Right lobe of liver (tissue), 6 donors: ENCODE data around the gene DLG2. TPM values are rescaled to one million over a fixed set of nuclear protein-coding genes. Genes with fewer than 3 reads are reported as not detected.

ENCODE experiments used
- ATAC-seq, 4 donors: fragments of 200-7000 bp; cut with Tn5 transposase; one replicate each; pipeline ENCODE4 v1.9.1; 2020; ENCODE audit warnings: mild to moderate bottlenecking in 4 of 4, moderate library complexity in 4 of 4
- DNase-seq, 3 donors: peaks; one replicate each; pipeline ENCODE4 v3.0.0-alpha.2; 2020
- H3K27ac ChIP-seq, 3 donors: fragments of 200-600 bp; one replicate each; pipeline ENCODE4 v1.8.0; 2022
- H3K27me3 ChIP-seq, 2 donors: fragments of 200-600 bp; one replicate each; pipeline ENCODE4 v1.8.0; 2022
- H3K36me3 ChIP-seq, 4 donors: fragments of 200-600 bp; sonication (generic) in 1 of 4; one replicate each; pipeline versions ENCODE4 v1.5.1 to v1.8.0; 2017 to 2022; ENCODE audit warnings: control low read depth in 1 of 4
- H3K4me1 ChIP-seq, 4 donors: fragments of 200-600 bp; sonication (generic) in 1 of 4; one replicate each; pipeline versions ENCODE4 v1.5.1 to v1.8.0; 2017 to 2022; ENCODE audit warnings: control low read depth in 1 of 4
- H3K4me3 ChIP-seq, 3 donors: fragments of 200-600 bp; one replicate each; pipeline ENCODE4 v1.8.0; 2022
- H3K9me3 ChIP-seq, 4 donors: fragments of 200-600 bp; sonication (generic) in 1 of 4; one replicate each; pipeline versions ENCODE4 v1.5.1 to v1.8.0; 2017 to 2022; ENCODE audit warnings: control low read depth in 1 of 4
- POLR2A ChIP-seq: fragments of 450-650 bp; IDR thresholded peaks from one replicate; pipeline ENCODE4 v1.6.1; 2017; ENCODE audit warnings: antibody characterized with exemption, mild to moderate bottlenecking
- WGBS: methylation state at CpG from one replicate; pipeline ENCODE4 v1.1.6; 2018; ENCODE audit warnings: low coverage, low lambda C conversion rate; ENCODE audit not compliant: insufficient coverage; ENCODE audit errors: missing lambda C conversion rate; 5-methylcytosine and 5-hydroxymethylcytosine counted together
- intact Hi-C, 2 donors: fragments of 100-400 bp; cut with DNase I; formaldehyde crosslinking; loops; one replicate each; pipeline versions ENCODE4 v1.11.2 to v1.14.1; 2022
- total RNA-seq, 6 experiments: library from RNA; depleted of rRNA in 2 of 6; stranded (reverse); fragments of >200 nt in 2 of 6; fragmentation: NEBNext Ultra II Directional in 3 of 6; extraction: Animal tissue kit (Norgen Biotek cat#: 25700) in 3 of 6; gene quantifications; one replicate each; pipeline versions ENCODE4 v1.1.0 to v1.2.4, GENCODE V29; 2016 to 2023
- TF ChIP-seq, protein P1 (sequence below), 4 donors: fragments of 200-600 bp in 3 of 4; fragments of 450-650 bp in 1 of 4; IDR thresholded peaks; one replicate each; pipeline versions ENCODE4 v1.5.1 to v1.8.0; 2016 to 2022; ENCODE audit warnings: antibody characterized with exemption in 4 of 4, mild to moderate bottlenecking in 2 of 4
- donor health status: DM: no; HTN: yes; CAD: no.
- donor health status: DM: no; HTN: no; CAD: no.
- donor health status: DM: no; HTN: no; CAD: no.
- donor health status: DM: no; HTN: yes; CAD: no.
- donor health status: DM: no; HTN: yes; CAD: no.

The DLG2 gene
- total RNA-seq, 6 experiments from 2014 or later: 1.2 to 6.4 (median 2.5) TPM

DNA sequence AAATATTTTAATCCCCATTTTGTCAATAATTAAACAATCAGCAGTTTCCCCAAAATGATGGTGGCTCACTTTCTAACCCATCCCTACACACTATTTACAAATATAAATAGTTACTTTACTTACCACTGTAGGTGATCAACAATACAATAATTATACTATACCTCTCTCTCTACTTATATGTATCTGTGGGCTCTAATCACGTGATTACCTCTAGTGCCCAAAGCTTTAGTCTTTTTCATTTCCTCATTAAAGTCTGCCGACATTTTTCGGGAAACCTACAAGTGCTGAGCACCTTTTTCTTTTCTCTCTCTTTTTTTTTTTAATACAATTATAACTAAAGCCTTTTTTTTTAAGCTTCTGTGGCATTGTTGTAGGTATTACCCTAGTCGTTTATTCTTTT, 23.9 kb downstream of the DLG2 start:
- DNase-seq: no peak

DNA sequence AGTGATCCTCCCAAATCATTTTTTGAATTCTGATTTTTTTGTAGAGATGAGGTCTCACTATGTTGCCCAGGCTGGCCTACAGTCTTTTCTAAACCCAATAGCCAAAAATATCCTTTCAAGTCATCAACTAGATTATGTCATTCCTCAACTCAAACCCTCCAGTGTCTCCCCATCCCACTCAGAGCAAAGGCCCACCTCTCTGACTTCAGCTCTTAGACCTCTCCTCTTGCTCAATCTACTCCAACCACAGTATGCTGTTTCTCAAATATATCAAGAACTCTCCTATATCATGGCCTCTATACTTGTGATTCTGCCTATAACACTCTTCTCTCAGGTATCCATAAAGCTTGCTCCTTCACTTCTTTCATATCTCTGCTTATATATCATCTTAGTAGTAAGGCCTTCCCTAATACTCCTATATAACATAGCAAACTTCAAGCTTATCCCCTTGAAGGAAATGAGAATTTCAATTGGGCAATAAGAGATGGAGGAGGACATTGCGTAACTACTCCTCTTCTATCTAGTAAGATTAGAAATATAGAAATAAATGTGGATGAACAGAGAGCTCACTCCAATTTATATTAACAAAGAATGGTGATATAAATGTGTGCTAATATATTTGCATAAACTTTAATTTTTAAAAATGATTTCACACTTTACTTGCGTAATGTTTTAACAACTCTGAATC, 24.5 kb downstream of the DLG2 start:
- H3K27ac ChIP-seq: no peak overlapping the region
- H3K27me3 ChIP-seq: no peaks in the 10 kb centered on the region
- DNase-seq: no peak
- intact Hi-C loops: no loop called here
- WGBS: 86% methylated on average over 2 of the region's 2 CpGs
- TF ChIP-seq, protein P1, sequence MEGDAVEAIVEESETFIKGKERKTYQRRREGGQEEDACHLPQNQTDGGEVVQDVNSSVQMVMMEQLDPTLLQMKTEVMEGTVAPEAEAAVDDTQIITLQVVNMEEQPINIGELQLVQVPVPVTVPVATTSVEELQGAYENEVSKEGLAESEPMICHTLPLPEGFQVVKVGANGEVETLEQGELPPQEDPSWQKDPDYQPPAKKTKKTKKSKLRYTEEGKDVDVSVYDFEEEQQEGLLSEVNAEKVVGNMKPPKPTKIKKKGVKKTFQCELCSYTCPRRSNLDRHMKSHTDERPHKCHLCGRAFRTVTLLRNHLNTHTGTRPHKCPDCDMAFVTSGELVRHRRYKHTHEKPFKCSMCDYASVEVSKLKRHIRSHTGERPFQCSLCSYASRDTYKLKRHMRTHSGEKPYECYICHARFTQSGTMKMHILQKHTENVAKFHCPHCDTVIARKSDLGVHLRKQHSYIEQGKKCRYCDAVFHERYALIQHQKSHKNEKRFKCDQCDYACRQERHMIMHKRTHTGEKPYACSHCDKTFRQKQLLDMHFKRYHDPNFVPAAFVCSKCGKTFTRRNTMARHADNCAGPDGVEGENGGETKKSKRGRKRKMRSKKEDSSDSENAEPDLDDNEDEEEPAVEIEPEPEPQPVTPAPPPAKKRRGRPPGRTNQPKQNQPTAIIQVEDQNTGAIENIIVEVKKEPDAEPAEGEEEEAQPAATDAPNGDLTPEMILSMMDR (IDR thresholded peaks at IDR 0.05): no peak
- no peak for TF ChIP-seq POLR2A
- no peak for ATAC-seq
- H3K9me3 ChIP-seq: no peaks in the 10 kb centered on the region
- no peaks in the 10 kb centered on the region for H3K4me1 ChIP-seq
- no peak overlapping the region for H3K4me3 ChIP-seq
- no peaks in the 10 kb centered on the region for H3K36me3 ChIP-seq

More for the DNA sequence above, 23.9 kb downstream of the DLG2 start:
- Histone ChIP-seq H3K27ac (no peak overlapping the region), H3K27me3 (no peaks in the 10 kb centered on the region), H3K4me3 (no peak overlapping the region), H3K4me1 (no peaks in the 10 kb centered on the region), H3K9me3 (no peaks in the 10 kb centered on the region), H3K36me3 (no peaks in the 10 kb centered on the region)
- 86% methylated on average over 4 of the region's 4 CpGs for WGBS
- ATAC-seq: no peak
- intact Hi-C loops: no loop called here
- TF ChIP-seq POLR2A: no peak
- TF ChIP-seq, protein P1 (IDR thresholded peaks at IDR 0.05): no peak

GRCh38 chr11:85599083-85599482, 28.1 kb downstream of the DLG2 start:
- H3K27me3 ChIP-seq: no peaks in the 10 kb centered on the region
- no peak for TF ChIP-seq POLR2A
- TF ChIP-seq, protein P1 (IDR thresholded peaks at IDR 0.05): no peak
- H3K27ac ChIP-seq: no peak overlapping the region
- H3K4me3 ChIP-seq: no peak overlapping the region
- ATAC-seq (no peak), DNase-seq (no peak)
- no peaks in the 10 kb centered on the region for H3K4me1 ChIP-seq
- intact Hi-C loops: no loop called here
- WGBS: 71% methylated on average over 5 of the region's 5 CpGs
- no peaks in the 10 kb centered on the region for H3K9me3 ChIP-seq
- no peaks in the 10 kb centered on the region for H3K36me3 ChIP-seq

GRCh38 chr11:85596886-85597285, 30.3 kb downstream of the DLG2 start:
- Histone ChIP-seq H3K27ac (no peak overlapping the region), H3K4me1 (no peaks in the 10 kb centered on the region), H3K4me3 (no peak overlapping the region), H3K27me3 (no peaks in the 10 kb centered on the region), H3K36me3 (no peaks in the 10 kb centered on the region), H3K9me3 (no peaks in the 10 kb centered on the region)
- no peak for TF ChIP-seq POLR2A
- TF ChIP-seq, protein P1 (IDR thresholded peaks at IDR 0.05): no peak
- no peak for DNase-seq
- 41% methylated on average over 2 of the region's 2 CpGs for WGBS
- ATAC-seq: no peak
- intact Hi-C loops: no loop called here
